NCI-H2227 treated with DMSO at 0.1 percent for 48 hours (cell line): Measurements from ENCODE around the gene GEMIN2.
"Not testable (repeated sequence)": the region's sequence is repeated elsewhere in the genome, so short reads cannot be mapped to it uniquely, and the experiment has no call there.

Experiments used
- DNase-seq: peaks from one replicate; lab custom pipeline; 2025; lab: John Stamatoyannopoulos, UW

The GEMIN2 gene

DNA sequence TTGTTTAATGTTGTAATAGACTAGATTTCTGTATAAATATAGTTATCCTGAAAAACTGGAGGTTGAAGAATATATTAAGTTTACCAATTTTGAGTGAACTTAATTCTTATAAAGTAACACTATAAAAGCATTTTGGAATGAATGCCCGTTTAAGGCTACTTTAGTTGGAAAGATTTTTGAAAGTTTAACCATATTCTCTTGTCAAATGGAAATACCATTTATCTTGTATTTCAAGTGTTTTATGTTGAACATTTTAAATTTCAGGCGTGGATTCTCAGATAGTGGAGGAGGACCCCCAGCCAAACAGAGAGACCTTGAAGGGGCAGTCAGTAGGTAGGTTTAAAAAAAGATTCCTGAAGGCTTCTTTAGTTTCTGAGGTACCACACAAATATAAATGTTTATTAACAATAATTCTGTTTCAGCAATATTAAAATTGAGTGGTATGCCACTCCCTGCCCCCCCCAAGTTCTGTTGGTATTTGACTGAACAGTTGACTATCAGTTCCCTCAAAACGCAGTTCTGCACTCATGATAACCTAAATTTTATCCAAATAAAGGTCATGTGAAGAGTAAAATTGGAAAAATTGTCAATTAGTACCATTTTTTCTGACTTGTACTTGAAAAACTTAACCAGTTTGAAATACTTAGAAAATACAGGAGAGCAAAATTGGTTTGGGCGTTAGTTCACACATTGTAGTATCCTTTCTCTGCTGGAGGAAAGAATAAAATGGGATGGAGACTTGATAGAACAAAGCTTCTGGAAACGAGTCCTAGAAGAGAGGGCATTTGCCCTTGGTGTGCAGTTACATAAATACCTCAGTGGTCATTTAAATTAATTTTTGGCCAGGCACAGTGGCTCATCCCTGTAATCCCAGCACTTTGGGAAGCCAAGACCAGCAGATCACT lies 62.4 kb downstream of the GEMIN2 start:
- DNase-seq = no peak

DNA sequence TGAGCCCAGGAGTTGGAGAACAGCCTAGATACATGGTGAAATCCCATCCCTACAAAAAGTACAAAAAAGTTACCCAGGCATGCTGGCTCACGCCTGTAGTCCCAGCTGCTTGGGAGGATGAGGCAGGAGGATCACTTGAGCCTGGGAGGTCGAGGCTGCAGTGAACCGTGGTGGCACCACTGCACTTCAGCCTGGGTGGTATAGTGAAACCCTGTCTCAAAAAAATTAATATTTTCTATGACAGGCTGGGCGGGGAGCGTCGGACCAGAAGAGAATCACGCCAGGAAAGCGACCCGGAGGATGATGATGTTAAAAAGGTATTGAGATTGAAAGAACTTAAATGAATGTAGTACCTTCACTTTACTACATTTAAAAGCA lies 63.0 kb downstream of the GEMIN2 start:
- no peak for DNase-seq

DNA sequence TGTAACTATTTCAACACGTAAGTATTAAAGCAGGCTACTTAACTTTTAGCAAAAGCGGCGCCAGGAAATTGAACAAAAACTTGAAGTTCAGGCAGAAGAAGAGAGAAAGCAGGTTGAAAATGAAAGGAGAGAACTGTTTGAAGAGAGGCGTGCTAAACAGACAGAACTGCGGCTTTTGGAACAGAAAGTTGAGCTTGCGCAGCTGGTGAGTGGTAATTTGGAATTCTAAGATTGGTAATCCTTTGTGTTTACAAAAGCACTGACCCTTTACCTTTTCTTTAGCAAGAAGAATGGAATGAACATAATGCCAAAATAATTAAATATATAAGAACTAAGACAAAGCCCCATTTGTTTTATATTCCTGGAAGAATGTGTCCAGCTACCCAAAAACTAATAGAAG lies 64.9 kb downstream of the GEMIN2 start:
- no peak for DNase-seq

GRCh38 chr14:39180553-39180952 lies 66.4 kb downstream of the GEMIN2 start:
- DNase-seq = no peak

DNA sequence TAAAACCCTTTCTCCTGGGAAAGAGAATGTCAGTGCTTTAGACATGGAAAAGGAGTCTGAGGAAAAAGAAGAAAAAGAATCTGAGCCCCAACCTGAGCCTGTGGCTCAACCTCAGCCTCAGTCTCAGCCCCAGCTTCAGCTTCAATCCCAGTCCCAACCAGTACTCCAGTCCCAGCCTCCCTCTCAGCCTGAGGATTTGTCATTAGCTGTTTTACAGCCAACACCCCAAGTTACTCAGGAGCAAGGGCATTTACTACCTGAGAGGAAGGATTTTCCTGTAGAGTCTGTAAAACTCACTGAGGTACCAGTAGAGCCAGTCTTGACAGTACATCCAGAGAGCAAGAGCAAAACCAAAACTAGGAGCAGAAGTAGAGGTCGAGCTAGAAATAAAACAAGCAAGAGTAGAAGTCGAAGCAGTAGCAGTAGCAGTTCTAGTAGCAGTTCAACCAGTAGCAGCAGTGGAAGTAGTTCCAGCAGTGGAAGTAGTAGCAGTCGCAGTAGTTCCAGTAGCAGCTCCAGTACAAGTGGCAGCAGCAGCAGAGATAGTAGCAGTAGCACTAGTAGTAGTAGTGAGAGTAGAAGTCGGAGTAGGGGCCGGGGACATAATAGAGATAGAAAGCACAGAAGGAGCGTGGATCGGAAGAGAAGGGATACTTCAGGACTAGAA lies 67.0 kb downstream of the GEMIN2 start:
- DNase-seq = no peak

GRCh38 chr14:39181693-39182047 lies 67.5 kb downstream of the GEMIN2 start:
- DNase-seq = no peak

DNA sequence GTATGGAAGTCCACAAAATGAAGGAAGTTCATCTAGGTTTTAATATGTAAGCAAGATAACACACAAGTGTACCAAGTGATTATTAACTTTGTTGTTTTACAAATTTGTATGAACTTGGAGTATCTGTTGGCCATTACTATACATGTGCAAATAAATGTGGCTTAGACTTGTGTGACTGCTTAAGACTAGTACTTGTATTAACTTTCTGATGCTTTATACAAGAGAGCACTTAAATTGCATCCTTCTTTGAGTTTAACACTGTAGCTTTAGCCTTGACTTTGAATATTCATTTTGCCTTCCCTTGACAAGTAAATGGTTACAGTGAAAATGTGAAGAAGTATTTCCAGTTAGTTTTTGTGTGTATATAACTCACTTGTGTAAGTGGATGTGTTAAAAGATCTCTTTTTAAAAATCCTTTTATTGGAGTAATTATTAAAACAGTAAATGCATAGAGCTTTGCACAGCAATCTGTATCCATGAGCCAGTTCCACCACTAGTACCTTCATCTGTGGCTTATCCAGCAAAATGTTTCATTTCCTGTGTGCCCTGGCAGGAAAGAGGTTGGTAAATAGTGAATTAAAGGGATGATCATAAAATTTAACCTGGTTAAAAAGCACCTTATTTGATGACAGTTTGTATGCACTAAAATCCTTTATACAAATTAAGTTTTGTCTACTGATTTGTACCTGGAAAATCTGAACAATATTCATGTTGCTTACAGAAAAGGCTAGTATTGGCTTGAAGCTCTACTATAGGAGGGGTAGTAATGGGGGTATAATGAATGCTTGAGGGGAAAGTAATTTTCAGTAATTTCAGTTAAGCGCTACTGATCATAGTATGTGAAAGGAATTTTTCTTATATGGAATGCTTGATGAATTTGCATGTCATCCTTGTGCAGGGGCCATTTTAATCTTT lies 68.9 kb downstream of the GEMIN2 start:
- DNase-seq = no peak

DNA sequence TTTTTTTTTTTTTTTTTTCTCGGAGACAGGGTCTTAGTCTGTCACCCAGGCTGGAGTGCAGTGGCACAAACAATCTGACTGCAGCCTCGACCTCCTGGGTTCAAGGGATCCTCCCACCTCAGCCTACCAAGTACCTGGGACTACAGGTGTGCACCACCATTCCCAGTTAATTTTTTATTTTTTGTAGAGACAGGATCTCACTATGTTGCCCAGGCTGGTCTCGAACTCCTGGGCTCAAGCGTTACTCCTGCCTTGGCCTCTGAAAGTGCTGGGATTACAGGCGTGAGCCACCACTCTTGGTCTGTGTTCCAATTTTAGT lies 69.5 kb downstream of the GEMIN2 start:
- DNase-seq = not testable (repeated sequence)

- no peak for DNase-seq
These were observed 70.6 kb downstream of the GEMIN2 start for GRCh38 chr14:39184628-39185255.

DNA sequence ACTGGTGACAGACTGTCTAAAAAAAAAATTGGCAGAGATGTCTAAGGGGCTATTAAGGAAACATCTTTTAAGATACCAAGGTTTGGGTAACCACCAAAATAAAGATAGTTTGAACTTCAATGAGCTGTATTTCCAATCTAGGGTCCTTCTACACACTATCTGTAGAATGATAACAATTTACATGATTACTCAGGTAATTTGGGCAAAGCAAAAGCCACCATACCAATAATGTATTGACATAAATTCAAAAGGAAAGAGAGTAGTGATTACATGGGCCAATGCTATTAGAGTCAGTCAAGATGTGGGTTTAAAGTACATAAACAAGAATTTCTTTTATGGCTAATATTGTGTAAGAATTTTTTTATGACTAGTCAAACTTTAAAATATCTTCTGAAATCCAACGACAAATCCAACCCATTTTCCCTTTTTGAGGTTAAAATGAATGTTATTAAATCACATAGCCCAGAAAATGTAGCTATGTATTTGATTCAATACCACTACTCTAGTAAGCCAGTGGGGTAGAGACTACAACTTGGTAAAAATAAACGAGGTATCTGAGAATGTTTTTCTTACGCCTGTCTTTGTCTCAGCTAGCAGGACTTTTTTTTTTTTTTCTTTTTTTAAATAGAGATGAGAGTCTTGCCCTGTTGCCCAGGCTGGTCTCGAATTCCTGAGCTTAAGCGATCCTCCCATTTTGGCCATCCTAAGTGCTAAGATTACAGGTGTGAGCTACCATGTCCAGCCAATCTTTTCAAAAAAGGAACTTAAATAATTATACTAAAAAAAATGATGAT lies 71.3 kb downstream of the GEMIN2 start:
- no peak for DNase-seq
